Stimulated activated CD4-positive, alpha-beta T cell treated with anti-CD3 and anti-CD28 coated beads, TNF-alpha, amount 100 ng/mL, for 24 hours (primary cell): ENCODE measurements around the gene IL1R2.
"Not testable (repeated sequence)": the region's sequence is repeated elsewhere in the genome, so short reads cannot be mapped to it uniquely, and the experiment has no call there.

ENCODE experiments used
- DNase-seq, 3 experiments: peaks; one replicate each; pipeline ENCODE4 v3.0.0-alpha.2; 2020; ENCODE audit warnings: low read depth in 3 of 3

IL1R2 gene

DNA sequence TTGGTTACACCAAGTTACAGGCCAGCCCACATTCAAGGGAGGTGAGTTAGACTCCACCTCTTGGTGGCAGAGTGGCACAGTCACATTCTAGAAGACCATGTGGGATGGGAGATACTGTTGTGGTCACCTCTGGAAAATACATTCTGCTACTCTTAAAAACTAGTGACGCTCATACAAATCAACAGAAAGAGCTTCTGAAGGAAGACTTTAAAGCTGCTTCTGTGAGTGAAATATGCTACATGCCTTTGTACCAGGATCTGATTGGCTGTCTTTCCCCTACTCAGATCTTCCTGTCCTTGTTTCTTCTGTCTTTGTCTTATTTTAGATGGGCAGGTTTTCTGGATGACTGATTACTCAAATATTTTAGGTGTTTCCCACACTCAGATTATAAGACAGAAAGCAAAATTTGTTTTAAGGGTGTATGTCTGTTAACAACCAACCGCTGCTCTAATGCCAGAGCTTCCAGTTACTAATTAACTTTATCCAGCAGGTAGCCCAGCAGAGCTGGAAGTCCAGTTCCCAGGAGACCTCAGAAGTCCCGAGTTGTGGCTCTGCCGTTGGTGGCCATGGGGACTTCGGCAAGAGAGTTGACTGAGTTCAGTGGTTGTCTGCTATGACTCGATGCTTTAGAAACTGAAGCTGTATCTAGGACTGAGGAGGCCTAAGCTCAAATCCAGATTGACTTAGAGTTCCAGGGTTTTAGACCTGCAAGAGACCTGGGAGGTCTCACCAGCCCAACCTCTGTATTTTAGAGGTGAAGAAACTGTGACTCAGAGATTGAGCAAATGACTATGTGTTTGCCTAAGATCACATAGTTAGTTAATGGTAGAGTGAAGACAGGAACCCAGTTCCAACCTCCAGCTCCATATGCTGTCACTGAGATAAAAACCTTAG lies 7.4 kb downstream of the IL1R2 start:
- peak in 2 of 3 experiments; percentile 28 to 39 for DNase-seq

DNA sequence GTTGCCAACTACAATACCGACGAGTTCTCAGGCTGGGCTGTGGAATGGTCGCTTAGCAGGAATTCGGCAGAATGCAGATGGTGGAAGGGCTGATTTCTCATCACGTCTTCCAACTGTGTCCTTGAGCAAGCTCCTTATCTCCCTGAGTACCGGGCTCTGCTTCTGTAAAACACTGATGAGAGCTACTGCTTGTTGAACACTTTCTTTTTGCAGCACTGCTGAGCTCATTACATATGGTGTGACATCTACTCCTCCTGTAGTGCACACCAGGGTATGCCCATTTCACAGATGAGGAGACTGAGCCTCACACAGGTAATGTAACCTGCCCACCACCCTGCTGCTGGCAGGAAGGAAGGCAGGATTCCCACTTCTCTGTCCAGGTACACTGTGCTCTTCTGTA lies 8.3 kb downstream of the IL1R2 start:
- DNase-seq = no peak

DNA sequence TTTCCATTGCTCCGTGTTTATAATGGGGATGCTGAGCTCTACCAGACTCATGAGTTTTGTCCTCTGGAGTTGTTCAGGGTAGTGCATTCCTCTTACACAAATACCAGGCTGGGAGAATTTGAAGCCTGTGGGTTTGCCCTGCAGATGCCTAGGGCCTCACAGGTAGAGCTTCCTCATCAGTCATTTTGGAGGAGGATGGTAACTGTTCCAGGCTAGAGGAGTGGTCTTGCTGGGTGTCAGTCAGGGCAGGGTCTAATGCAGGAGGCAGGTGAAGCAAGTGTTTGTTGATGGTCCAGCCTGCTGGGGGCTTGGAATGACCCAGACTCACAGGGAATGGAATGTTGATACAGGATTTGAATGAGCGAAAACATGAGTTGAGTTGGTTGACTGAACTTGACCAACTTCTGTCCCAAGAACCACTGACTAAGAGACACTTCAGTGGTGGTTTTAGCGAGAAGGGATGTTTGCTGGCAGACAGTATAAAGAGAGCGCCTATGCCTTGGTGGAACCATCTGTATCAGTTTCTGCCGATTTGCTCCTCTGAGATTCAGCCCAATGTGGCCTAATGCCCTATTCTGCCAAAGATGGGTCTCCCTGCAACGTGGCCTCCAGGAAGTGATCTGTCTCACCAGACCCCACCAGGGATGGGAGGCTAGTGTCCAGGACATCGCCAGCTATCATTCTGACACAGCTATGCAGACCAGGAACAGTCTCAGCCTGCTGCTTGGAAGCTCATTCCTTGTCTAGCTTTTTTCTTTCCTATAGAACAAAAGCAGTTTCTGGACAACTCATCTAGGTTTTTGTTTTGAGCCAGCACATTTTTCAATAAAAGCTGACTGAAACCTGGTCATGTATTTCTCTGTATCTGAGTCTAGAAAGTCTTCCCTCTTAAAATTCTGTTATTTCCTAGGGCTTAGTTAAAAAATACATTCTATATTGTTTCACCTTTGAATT lies 9.3 kb downstream of the IL1R2 start:
- peak in 1 of 3 experiments; percentile 18 for DNase-seq

DNA sequence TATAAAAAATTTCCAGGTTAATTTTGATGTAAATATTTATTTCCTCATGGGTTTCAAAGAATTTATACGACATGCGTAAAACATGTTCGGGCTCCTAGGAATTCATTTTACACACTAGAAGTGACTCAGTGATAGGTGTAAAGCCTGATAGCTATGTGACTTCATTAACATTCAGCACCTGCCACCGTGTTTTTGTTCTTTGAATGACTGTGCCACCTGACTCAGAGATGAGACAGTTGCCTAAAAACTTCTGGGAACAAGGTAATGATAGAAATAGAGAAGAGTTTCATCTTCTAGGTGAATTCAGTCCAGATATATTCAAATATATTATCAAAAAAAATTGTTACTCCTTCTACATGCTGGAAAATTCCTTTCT lies 10.0 kb downstream of the IL1R2 start:
- peak in 2 of 3 experiments; percentile 27 to 38 for DNase-seq

DNA sequence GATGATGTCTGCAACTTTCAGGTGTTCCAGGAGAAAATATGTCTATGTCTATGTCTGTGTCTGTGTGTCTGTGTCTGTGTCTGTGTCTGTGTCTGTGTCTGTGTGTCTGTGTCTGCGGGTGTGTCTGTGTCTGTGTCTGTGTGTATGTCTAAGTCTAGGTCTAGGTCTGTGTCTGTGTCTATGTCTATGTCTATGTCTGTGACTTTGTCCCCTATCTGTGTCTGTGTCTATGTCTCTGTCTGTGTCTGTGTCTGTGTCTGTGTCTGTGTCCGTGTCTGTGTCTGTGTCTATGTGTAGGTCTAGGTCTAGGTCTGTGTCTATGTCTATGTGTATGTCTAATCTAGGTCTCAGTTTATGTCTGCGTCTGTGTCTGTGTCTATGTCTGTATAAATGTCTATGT lies 10.5 kb downstream of the IL1R2 start:
- DNase-seq = no peak

DNA sequence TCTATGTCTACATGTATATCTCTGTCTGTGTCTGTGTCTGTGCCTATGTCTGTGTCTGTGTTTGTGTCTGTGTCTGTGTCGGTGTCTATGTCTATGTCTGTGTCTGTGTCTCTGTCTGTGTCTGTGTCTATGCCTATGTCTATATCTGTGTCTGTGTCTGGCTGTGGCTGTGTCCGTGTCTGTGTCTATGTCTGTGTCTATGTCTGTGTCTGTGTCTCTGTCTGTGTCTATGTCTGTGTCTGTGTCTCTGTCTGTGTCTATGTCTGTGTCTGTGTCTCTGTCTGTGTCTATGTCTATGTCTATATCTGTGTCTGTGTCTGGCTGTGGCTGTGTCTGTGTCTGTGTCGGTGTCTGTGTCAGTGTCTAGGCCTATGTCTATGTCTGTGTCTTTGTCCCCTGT lies 11.1 kb downstream of the IL1R2 start:
- not testable (repeated sequence) for DNase-seq

DNA sequence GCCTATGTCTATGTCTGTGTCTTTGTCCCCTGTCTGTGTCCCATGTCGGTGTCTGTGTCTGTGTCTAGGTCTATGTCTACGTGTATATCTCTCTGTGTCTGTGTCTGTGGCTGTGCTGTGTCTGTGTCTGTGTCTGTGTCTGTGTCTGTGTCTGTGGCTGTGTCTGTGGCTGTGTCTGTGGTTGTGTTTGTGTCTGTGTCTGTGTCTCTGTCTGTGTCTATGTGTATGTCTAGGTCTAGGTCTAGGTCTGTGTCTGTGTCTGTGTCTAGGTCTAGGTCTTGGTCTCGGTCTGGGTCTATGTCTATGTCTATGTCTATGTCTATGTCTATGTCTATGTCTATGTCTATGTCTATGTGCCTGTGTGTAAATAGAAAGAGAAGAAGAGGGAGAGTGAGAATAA lies 11.9 kb downstream of the IL1R2 start:
- DNase-seq = no peak

DNA sequence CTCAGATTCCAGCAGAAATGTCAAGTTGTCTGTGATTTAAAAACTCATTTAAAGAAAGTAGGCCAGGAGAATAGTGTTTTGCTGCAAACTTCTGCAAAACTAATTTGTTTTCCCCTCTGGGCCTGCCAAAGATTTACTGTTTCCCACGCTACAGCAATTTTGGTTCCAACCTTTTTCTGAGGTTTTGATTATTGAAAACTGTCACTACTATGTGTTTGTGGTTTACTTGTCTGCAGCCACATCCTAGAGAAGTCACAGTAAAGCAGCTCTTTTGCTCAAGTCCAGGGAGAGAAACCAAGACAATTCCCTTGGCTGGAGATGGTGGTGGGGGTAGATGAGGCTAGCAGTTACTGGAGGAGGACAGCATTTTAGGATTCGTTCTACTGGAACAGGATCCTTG lies 12.8 kb downstream of the IL1R2 start:
- DNase-seq = no peak

DNA sequence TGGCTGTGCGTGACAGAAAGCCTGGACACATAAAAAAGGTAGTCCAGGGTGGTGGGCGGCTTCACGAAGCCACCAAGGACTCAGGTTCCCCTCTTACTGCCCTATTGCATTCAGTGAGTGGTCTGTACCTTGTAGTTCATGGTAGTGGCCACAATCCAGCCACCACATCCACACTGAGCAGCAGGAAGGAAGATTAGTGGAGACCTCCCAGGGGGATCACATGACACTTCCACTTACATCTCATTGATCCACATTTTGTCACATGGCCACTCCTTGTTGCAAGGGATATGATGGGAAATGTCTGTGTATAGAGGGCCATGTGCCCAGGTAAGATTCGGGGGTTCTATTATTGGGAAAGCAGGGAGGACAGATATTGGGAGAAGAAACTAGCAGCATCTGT lies 13.7 kb downstream of the IL1R2 start:
- no peak for DNase-seq

DNA sequence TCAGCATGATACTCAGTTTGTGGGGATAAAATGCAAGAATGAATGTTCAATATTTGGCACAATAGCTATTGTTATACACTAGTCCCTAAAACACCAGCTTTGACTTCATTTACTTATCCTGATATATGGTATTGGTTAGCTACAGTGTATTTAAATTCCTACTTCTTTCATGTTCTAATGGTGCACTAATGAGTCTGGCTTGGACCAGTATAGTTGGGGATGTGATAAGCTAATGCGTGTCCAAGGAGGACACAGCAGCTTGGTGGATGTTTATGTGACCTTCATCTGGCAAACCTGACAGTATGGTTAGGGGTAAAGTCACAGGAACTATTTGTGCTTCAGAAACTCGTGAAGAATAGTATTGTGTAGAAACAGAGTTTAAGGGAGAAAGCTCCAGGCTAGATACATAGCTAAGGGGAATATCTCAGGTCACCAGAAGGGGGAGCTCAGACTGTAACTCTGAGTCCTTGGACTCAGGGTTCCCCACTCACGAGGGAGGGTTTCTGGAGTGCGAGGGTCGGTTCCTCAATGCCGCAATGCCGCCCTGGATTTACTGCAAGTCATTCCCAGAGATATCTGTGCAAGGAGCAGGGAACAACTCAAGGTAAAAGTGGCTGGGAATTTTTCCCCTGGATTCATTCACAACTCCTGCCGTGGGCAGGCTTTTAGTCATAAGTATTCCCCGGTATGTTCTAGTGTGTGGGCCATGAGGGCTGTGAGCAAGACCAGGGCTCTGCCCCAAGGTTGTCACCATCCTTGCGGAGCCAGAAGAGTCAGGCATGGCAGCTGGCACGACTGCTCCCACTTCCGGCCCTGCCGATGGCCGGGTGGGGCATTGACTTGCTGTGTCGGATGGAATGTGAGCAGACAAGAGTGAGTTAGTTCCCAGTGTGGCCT lies 14.5 kb downstream of the IL1R2 start:
- DNase-seq = peak in 1 of 3 experiments; percentile 16

DNA sequence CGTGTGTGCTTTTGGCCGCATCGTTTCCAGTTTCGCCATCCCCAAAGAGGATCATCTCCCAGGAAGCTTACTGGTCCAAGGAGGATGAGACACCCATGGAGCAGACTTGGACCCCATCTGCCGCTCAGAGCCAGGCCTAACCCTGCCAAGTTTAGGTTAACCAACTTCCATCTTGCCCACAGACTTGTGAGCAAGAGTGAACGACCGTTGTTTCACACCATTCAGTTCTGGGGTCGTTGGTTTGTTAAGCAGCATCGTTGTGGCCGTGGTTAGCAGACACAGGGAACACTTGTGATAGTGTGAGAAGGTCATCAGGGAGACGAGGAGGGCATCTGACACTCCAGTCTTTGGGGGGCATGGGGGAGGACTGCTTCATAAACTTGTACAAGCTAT lies 15.1 kb downstream of the IL1R2 start:
- DNase-seq = no peak

DNA sequence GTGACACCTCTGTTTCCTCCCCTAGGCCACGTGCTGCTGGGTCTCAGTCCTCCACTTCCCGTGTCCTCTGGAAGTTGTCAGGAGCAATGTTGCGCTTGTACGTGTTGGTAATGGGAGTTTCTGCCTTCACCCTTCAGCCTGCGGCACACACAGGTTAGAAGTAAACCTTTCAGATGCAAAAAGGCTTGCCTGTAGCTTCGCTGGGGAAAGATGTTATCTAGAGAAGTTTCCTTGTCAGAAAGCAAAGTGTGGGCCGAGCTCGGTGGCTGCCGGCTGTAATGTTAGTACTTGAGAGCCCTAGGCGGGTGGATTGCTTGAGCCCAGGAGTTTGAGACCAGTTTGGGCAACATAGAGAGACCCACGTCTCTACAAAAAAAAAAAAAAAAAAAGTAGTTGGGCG lies 16.7 kb downstream of the IL1R2 start:
- no peak for DNase-seq

DNA sequence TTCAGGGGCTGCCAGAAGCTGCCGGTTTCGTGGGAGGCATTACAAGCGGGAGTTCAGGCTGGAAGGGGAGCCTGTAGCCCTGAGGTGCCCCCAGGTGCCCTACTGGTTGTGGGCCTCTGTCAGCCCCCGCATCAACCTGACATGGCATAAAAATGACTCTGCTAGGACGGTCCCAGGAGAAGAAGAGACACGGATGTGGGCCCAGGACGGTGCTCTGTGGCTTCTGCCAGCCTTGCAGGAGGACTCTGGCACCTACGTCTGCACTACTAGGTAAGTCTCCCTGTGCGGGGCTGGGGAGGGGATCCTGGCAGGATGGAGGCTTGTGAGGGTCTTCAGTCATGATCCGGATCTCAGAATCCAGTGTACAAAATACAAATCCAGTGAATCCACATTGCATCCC lies 17.8 kb downstream of the IL1R2 start:
- no peak for DNase-seq

DNA sequence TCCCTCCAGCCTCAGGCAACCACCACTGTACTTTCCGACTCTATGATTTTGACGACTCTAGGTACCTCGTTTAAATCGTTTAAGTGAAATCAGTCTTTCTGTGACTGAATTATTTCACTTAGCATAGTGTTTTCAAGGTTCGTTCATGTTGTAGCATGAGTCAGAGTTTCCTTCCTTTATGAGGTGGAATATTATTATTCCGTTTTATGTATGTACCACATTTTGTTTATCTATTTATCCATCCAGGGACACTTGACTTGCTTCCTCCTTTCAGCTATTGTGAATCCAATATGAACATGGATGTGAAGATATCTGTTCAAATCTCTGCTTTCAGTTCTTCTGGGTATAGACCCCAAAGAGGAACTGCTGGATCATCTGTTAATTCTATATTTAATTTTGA lies 19.1 kb downstream of the IL1R2 start:
- DNase-seq = no peak

DNA sequence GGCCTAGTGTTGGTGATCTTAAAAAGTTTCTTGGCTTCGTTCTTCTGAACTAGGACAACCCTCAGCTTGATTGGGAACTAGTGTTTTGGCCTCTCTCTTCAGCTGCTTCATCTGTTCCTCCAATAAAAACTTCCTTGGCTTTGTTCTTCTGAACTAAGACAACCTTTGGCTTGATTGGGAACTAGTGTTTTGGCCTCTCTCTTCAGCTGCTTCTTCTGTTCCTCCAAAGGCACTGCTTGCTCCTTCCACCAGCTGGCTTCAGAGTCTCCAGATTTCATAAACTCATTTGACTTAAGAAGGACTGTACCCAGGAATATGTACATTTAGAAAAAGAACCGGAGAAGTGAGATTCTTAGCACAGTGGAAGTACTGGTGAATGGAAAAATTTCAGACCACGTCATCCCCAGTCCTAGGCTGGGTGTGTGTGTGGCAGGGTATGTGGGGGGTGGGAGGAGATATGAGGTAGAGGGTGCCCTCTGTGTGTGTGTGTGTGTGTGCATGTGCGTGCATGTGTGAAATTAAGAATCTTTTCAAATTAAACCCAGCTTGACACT lies 20.4 kb downstream of the IL1R2 start:
- no peak for DNase-seq

DNA sequence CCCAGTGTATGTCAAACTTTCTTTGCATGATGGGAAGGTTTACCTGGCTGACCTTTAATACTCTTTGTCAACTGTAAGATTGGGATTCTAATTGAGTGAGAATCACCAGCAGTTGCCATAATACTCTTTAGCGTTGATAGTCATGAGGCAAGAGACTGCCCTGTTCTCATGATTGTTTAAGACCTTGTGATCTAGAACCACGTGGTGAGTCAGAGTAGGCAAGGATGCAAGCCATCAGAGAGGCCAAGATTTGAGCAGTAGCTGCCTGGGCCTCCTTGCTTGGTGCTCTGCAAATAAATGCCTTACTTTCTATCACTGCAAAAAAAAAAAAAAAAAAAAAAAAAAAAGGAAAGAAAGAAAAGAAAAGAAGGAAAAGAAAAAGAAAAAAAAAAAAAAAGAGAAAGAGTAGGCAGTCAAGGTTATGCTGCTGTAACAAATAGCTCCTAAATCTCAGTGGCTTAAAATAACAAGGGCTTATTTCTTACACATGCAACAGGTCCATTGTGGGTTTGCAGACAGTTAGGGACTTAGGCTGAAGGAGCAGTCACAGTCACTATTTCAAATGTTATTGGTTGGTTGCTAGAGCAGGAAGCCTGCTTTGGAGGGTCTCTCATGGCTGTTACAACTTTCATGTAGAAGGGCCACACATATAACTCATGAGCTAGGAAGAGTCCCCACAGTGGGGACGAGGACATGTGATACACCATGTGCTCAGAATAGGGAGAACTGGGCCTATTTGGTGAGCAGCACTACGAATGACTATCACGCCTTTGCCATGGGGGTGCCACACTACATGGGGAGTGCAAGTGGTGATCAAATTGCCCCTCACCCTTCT lies 21.7 kb downstream of the IL1R2 start:
- no peak for DNase-seq

DNA sequence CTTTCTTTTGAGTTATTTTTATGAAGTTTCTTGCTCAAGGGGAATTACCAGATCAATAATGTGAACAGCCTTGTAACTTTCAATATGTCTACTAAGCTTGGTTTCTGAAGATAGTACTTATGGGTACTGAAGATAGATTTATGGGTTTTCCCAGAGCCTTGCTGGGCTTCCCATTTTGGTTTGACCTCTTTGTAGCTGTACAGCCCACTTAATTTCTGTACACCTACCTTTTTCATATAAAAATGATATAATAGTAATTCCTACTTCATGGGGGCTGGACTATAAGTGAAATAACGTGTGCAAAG lies 22.2 kb downstream of the IL1R2 start:
- DNase-seq = no peak

DNA sequence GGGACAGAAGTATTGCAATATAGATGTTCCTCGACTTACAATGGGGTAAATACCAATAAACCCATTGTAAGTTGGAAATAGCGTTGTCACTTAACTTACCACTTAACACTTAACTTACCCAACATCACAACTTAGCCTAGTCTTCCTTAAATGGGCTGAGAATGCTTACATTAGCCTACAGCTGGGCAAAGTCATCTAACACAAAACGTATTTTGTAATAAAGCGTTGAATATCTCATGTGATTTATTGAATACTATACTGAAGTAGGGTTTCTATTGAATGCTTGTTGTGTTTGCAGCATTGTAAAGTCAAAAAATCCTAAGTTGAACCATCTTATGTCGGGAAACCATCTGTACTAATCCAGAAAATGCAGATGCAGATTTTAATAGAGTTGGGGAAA lies 23.6 kb downstream of the IL1R2 start:
- DNase-seq = no peak

DNA sequence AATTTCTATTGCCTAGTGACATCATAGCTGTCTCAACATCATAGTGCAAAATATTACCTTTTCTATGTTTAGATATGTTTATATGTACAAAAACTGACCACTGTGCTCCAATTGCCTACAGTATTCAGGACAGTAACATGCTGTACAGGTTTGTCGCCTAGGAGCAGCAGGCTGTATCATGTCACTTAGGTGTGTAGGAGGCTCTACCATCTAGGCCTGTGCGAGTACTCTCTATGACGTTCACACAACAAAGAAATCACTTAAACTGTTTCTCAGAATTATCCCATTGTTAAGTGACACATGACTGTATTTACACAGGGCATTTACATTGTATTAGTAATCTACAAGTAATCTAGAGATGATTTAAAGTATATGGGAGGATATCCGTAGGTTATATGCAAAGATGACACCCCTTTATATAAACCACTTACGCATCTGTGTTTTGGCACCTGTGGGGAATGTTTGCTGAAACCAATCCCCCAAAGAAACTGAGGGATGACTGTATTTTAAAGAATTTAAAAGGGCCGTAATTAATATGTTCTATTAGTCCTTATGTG lies 24.7 kb downstream of the IL1R2 start:
- no peak for DNase-seq

DNA sequence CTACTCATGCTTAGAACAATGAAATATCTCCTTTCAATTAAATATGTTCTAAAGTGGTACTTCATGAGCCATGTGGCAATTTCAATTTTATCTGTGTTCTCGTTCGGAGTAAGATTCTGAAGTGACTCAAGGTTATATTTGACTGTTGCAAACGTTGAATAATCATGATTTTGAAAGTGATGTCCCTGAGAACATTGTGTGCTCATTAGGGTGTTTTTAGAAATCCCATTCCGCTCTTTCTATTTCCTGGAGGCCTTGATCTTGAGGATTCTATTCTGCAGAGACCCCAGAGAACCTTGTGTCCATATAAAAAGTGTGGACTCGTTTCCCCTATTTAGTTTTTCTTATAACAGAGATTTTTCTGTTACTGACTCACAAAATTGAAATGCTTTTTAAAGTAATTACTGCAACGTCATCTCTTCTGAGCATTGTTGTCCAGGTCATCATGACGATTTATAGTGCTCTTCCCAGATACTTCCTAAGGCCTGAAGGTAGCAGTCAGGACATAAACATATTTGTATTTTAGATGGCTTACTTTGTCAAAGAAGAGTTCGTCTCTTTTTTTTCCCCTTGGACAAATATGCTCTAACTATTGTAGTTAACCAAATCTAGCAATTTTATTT lies 27.2 kb downstream of the IL1R2 start:
- DNase-seq = no peak
